ENCODE measurements around the gene LINC00632. TPM values are rescaled to one million over a fixed set of nuclear protein-coding genes. Genes with fewer than 3 reads are reported as not detected.
A peak's percentile ranks its signal among the peaks of the same experiment; 100 is the strongest.

LINC00632 gene
- total RNA-seq (2014; rRNA removed; shearing (Covaris generic)), result 20.7 and 22.6 TPM in 2 replicates

GRCh38 chrX:140709421-140709846 lies at the start of gene LINC00632:
TSS of gene LINC00632 (plus strand) at chrX:140709759.
- DNase-seq (ENCODE audit: low read depth), result no peak

- no peak for DNase-seq (ENCODE audit: low read depth)
Measured at GRCh38 chrX:140661643-140662042, 47.9 kb upstream of the LINC00632 start.

DNA sequence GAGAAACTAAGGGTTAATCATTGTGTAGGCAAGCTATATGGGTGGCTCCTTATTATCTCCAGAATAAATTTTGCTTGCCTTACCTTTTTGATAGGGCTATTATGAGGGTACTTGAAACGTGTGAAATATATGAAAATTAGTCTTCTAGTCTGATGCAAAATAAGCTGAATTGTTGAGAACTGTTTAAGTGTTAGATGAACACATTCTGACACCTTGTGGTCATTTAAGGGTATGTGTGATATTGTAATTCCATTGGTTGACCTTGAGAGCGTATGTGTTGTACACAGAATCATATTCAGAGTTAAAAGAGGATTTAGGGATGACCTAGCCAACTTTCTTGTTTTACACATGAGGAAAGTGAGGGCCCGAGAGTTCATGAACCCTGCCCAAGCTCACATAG lies 44.6 kb upstream of the LINC00632 start:
- peak; percentile 38 for DNase-seq (ENCODE audit: low read depth)

GRCh38 chrX:140672840-140673731 lies 36.5 kb upstream of the LINC00632 start:
- no peak for DNase-seq (ENCODE audit: low read depth)

DNA sequence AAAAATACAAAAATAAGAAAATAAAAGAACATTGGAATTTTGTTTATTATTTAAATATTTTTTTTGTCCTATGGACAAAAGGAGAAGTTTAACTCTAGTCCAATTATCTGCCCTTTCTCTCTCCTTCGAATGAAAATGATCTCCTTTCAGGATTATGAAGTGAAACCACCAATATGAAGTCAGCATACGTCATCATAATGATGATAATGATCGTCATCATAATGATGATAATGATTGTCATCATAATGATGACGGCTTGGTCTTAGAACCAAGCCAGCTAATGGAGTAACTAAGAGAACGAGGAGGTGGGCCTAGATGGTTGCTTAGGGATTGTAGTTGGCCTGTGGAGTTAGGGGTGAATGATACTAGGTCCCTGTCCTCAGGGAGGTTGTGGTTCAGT lies 21.9 kb upstream of the LINC00632 start:
- no peak for DNase-seq (ENCODE audit: low read depth)

DNA sequence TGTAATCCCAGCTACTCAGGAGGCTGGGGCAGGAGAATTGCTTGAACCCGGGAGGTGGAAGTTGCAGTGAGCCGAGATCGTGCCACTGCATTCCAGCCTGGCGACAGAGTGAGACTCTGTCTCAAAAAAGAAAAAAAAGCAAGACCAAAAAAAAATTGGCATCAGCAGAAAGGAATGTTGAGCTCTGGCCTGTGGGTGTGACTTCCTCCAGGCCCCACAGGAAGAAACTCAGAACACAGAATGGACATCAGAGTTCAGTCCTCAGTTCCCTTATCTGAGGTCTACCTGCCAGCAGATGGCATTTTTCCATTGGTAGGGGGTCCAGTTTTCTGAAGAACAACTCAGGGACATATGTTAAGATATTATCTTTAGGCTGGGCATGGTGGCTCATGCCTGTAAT lies 18.0 kb upstream of the LINC00632 start:
- DNase-seq (ENCODE audit: low read depth), result peak; percentile 43

- peak; percentile 9 for DNase-seq (ENCODE audit: low read depth)
Measured at GRCh38 chrX:140697618-140698017, 11.9 kb upstream of the LINC00632 start.

DNA sequence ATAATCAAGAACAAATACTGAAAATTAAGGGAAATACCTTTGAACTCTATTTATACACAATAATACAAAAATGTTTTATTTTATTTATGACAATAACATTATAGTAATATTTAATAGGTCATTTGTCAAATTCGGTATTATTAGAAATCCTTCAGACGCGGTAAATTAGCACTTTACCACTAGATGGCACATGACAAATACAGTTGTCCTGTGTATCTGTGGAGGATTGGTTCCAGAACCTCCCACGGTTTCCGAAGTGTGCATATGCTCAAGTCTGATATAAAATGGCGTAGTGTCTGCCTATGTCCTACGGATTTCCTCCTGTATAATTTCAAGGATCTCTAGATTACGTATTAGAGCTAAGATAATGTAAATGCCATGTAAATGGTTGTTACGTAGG lies 8.1 kb upstream of the LINC00632 start:
- DNase-seq (ENCODE audit: low read depth), result peak; percentile 42

GRCh38 chrX:140710710-140711109 lies 1.2 kb downstream of the LINC00632 start:
- no peak for DNase-seq (ENCODE audit: low read depth)

DNA sequence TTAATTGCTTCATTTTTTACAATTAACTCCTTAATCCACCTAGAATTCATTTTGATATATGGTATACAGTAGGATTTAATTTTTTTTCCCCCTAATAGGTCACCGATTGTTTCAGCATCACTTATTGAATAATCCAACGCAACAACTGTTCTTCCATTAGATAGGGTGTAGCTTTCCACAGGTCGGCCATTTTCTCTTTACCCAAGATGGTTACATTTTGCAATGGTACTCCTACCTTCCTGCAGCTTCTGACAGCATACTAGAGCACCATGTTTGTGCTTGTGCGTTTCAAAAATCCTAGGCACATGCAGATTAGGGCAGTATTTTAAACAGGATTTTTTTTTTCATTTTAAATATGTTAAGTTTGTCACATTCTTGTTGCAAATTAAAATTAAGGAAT lies 2.3 kb downstream of the LINC00632 start:
- no peak for DNase-seq (ENCODE audit: low read depth)

GRCh38 chrX:140712413-140713173 lies 3.0 kb downstream of the LINC00632 start:
- DNase-seq (ENCODE audit: low read depth), result peak; percentile 68

DNA sequence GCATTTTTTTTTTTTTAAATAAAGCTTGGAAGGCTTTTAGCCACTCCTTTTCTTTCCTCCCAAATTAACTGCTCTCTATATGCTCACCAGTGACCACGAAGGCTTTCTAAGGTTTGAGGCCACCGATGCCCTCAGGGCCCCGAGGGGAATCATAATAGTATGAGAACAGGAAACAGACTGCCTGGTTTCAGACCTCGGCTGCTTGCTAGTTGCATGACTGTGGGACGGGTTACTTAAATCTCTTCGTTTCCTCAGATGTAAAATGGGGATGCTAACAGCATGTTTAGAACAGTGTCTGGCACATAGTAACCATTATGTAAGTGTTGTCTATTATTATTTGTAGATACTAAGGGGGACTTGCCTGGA lies 3.6 kb downstream of the LINC00632 start:
- DNase-seq (ENCODE audit: low read depth), result peak; percentile 62

DNA sequence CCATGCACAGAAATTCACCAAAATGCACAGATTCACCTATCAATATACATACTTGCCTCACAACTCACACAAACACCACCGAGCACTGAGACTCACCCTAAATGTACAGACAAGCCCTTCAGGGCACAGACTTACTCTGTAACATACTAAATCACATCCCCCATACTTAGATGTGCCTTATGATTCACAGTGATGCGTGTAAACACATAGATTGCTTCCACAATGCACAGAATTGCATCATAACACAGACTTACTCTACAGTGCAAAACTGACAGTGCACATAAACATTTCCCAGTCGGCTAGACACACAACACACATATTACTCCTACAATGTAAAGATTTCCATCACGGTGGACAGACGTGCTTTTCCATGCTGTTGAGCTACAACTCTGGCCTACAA lies 6.2 kb downstream of the LINC00632 start:
- DNase-seq (ENCODE audit: low read depth), result no peak

GRCh38 chrX:140723121-140723715 lies 13.7 kb downstream of the LINC00632 start:
- DNase-seq (ENCODE audit: low read depth), result peak; percentile 9

- DNase-seq (ENCODE audit: low read depth), result no peak
Measured at GRCh38 chrX:140724309-140724708, 14.8 kb downstream of the LINC00632 start.

DNA sequence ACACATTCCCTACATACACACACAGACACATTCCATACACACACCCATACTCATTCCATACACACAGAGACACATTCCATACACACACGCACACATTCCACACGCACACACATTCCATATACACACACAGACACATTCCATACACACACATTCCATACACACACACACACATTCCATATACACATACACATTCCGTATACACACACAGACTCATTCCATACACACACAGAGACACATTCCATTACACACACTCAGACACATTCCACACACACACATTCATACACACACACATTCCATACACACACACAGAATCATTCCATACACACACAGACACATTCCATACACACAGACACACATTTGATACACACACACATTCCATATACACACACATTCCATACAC lies 15.2 kb downstream of the LINC00632 start:
- no peak for DNase-seq (ENCODE audit: low read depth)

DNA sequence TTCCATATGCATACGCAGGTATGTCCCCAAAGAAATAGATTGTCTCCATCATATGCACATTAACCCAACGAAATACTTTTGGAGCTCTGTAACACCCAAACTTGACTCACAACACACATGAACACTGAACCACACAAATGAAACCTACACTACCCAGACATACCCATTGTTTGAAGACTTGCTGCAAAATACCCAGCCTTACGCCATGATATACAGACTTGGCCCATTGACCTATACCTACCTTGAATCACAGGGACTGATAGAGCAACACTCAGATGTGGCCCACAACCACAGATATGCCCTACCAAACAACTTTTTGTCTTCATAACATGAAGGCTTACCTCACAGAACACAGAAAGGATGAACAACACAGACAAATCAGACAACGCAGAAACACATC lies 15.9 kb downstream of the LINC00632 start:
- no peak for DNase-seq (ENCODE audit: low read depth)

DNA sequence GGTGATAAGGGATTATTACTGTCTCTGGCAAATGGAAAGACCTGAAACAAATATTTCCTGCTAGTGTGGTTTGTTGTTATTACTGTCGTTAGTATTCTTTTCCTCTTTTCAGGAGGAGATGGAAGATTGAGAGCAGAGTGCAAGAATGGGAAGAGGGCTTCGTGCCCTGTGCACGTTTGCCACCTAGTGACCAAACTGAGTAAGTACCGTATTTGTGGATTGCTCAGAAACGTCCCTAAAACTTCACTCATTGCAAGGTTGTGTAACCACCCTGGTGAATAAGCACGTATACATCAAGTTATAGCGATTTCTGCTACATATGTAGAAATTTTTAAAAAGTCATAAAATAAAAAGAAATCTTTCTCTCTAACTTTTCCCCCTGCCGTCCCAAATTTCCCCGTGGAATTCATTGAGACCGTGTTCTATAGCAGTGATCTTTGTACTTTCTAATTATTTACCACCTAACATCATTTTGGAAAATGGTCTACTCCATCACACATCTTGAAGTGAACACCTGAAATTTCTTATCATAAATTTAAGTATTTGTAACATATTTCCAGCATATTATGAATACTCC lies 24.3 kb downstream of the LINC00632 start:
- peak; percentile 42 for DNase-seq (ENCODE audit: low read depth)

GRCh38 chrX:140744085-140744484 lies 34.5 kb downstream of the LINC00632 start:
- DNase-seq (ENCODE audit: low read depth), result peak; percentile 23

DNA sequence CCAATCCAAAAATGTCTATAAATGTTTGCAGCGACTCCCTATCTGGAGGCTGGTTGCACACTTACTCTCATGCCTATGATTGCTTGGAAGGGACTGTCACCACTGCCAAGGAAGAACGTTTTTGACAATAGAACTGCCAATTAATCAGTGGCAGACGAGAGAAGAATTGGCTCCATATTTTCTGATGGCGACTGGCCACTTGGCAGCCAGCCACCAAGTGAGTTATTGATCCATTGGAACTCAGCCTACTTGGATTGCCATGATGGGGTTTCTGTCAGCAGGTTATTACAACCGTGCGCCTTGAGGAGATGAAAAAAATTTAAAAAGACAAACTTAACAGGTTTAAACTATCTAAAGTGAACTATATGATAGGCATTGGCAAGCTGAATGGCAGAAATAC lies 47.4 kb downstream of the LINC00632 start:
- no peak for DNase-seq (ENCODE audit: low read depth)

- peak; percentile 75 for DNase-seq (ENCODE audit: low read depth)
Measured at GRCh38 chrX:140762061-140762460, 52.5 kb downstream of the LINC00632 start.

DNA sequence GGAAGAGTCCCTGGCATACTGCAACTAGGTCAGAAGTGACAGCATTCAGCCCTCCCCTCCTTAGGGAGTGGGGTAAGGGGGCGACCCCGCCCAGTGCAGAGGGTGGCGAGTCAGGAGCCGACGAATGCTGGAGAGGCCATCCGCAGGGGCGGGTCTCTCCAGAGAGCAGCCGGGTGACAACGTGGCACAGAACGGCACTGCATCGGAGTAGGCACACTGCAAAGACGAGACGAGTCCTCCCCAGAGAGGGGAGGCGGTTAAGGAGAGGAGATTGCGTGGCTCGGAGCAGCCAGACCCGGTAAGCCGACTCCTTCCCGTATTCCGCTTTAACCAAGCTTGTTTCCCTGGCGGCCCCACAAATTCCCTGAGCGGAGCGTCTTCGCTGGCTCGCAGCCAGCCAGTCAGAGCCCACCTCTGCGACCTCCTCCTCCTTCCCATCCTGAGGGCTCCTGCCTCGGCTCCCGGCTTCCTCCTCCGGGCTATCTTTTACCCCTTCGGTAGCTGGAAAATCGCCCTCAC lies 54.9 kb downstream of the LINC00632 start:
- DNase-seq (ENCODE audit: low read depth), result peak; percentile 65

Measured in M059J (cell line).